H9 (cell line): Measurements from ENCODE around the gene KPTN. TPM values are rescaled to one million over a fixed set of nuclear protein-coding genes. Genes with fewer than 3 reads are reported as not detected.

Experiments used
- DNase-seq: peaks from one replicate; pipeline ENCODE4 v3.0.0-alpha.2; 2017
- H2AFZ ChIP-seq: one replicate; pipeline ENCODE4 v1.6.1; 2013; ENCODE audit warnings: mild to moderate bottlenecking, low read length, control low read depth, moderate library complexity
- H2AK5ac ChIP-seq: 2 replicates; pipeline ENCODE4 v1.6.1; 2013; ENCODE audit warnings: low read length, control low read depth, mixed read lengths; ENCODE audit not compliant: insufficient read length
- H2BK120ac ChIP-seq: one replicate; pipeline ENCODE4 v1.6.1; 2013; ENCODE audit warnings: low read depth, mild to moderate bottlenecking, low read length, control low read depth, inconsistent platforms; ENCODE audit not compliant: poor library complexity, severe bottlenecking
- H2BK12ac ChIP-seq: 2 replicates; pipeline ENCODE4 v1.6.1; 2013; ENCODE audit warnings: low read length, control low read depth, mixed read lengths, low read depth; ENCODE audit not compliant: insufficient read length
- H2BK15ac ChIP-seq: 2 replicates; pipeline ENCODE4 v1.6.1; 2013; ENCODE audit warnings: low read depth, low read length, control low read depth
- H2BK20ac ChIP-seq: one replicate; pipeline ENCODE4 v1.6.1; 2013; ENCODE audit warnings: low read depth, mild to moderate bottlenecking, low read length, control low read depth, inconsistent platforms; ENCODE audit not compliant: poor library complexity, severe bottlenecking
- H2BK5ac ChIP-seq: 2 replicates; pipeline ENCODE4 v1.6.1; 2013; ENCODE audit warnings: low read length, control low read depth, mixed read lengths; ENCODE audit not compliant: insufficient read length
- H3K14ac ChIP-seq: 2 replicates; pipeline ENCODE4 v1.6.1; 2013; ENCODE audit warnings: low read length, control low read depth; ENCODE audit not compliant: insufficient read depth
- H3K18ac ChIP-seq: 2 replicates; pipeline ENCODE4 v1.6.1; 2013; ENCODE audit warnings: low read depth, mild to moderate bottlenecking, mixed read lengths, low read length, control low read depth; ENCODE audit not compliant: insufficient read length
- H3K23ac ChIP-seq: 2 replicates; pipeline ENCODE4 v1.6.1; 2013; ENCODE audit warnings: low read length, control low read depth, mixed read lengths, low read depth; ENCODE audit not compliant: insufficient read length
- H3K23me2 ChIP-seq: 2 replicates; pipeline ENCODE4 v1.6.1; 2013; ENCODE audit warnings: low read depth, mild to moderate bottlenecking, mixed read lengths, low read length, control low read depth; ENCODE audit not compliant: insufficient read length, poor library complexity, severe bottlenecking
- H3K27ac ChIP-seq: 2 replicates; pipeline ENCODE4 v1.5.1; 2013; ENCODE audit warnings: low read length, control low read depth, mixed read lengths, low read depth; ENCODE audit not compliant: insufficient read length
- H3K27me3 ChIP-seq: 2 replicates; pipeline ENCODE4 v1.6.1; 2013; ENCODE audit warnings: low read length, control low read depth, inconsistent platforms; ENCODE audit not compliant: insufficient read depth
- H3K4ac ChIP-seq: 2 replicates; pipeline ENCODE4 v1.6.1; 2013; ENCODE audit warnings: low read depth, mild to moderate bottlenecking, control low read depth, inconsistent platforms, low read length, moderate library complexity
- H3K4me1 ChIP-seq: 2 replicates; pipeline ENCODE4 v1.6.1; 2013; ENCODE audit warnings: low read length, control low read depth, inconsistent platforms; ENCODE audit not compliant: insufficient read depth
- H3K4me2 ChIP-seq: 2 replicates; pipeline ENCODE4 v1.6.1; 2013; ENCODE audit warnings: low read length, control low read depth, mixed read lengths; ENCODE audit not compliant: insufficient read length, insufficient read depth
- H3K56ac ChIP-seq: 2 replicates; pipeline ENCODE4 v1.6.1; 2013; ENCODE audit warnings: low read depth, mild to moderate bottlenecking, mixed read lengths, low read length, control low read depth; ENCODE audit not compliant: insufficient read length
- H3K79me1 ChIP-seq: 2 replicates; pipeline ENCODE4 v1.6.1; 2013; ENCODE audit warnings: low read depth, mild to moderate bottlenecking, moderate library complexity, low read length, control low read depth, inconsistent platforms; ENCODE audit not compliant: insufficient read depth, poor library complexity, severe bottlenecking
- H3K79me2 ChIP-seq: 2 replicates; pipeline ENCODE4 v1.6.1; 2013; ENCODE audit warnings: low read length, control low read depth, inconsistent platforms; ENCODE audit not compliant: insufficient read depth
- H3K9ac ChIP-seq: 2 replicates; pipeline ENCODE4 v1.6.1; 2013; ENCODE audit warnings: low read length, control low read depth, mixed read lengths; ENCODE audit not compliant: insufficient read length; ENCODE audit errors: extremely low read depth
- H3K9me3 ChIP-seq: one replicate; pipeline ENCODE4 v1.6.1; 2013; ENCODE audit warnings: low read depth, low read length, inconsistent platforms; ENCODE audit not compliant: control insufficient read depth
- H3T11ph ChIP-seq: one replicate; pipeline ENCODE4 v1.6.1; 2013; ENCODE audit warnings: mild to moderate bottlenecking, low read length, control low read depth, inconsistent platforms
- H4K20me1 ChIP-seq: one replicate; pipeline ENCODE4 v1.6.1; 2013; ENCODE audit not compliant: control insufficient read depth, insufficient read length, insufficient read depth
- H4K5ac ChIP-seq: 2 replicates; pipeline ENCODE4 v1.6.1; 2013; ENCODE audit warnings: low read depth, mild to moderate bottlenecking, mixed read lengths, low read length, control low read depth; ENCODE audit not compliant: insufficient read length
- H4K8ac ChIP-seq: replicated peaks from 2 replicates; pipeline ENCODE4 v1.6.1; 2013; ENCODE audit warnings: low read length, control low read depth, mixed read lengths, low read depth; ENCODE audit not compliant: insufficient read length
- H4K91ac ChIP-seq: 2 replicates; pipeline ENCODE4 v1.6.1; 2013; ENCODE audit warnings: low read depth, mild to moderate bottlenecking, moderate library complexity, mixed read lengths, low read length, control low read depth; ENCODE audit not compliant: insufficient read length
- H3K27ac Mint-ChIP-seq, 3 experiments: 2 replicates in 2 of 3; 3 replicates in 1 of 3; pipeline ENCODE4 v1.8.0; 2020 to 2021; ENCODE audit warnings: mixed read lengths in 3 of 3, mild to moderate bottlenecking in 1 of 3, moderate library complexity in 1 of 3
- H3K27me3 Mint-ChIP-seq: 2 replicates; pipeline ENCODE4 v1.8.0; 2021; ENCODE audit warnings: low read depth, mild to moderate bottlenecking, moderate library complexity, mixed read lengths
- H3K36me3 Mint-ChIP-seq, 3 experiments: 2 replicates in 2 of 3; 3 replicates in 1 of 3; pipeline ENCODE4 v1.8.0; 2020 to 2021; ENCODE audit warnings: low read depth in 3 of 3, mixed read lengths in 3 of 3; ENCODE audit not compliant: insufficient read depth in 1 of 3
- H3K4me1 Mint-ChIP-seq, 2 experiments: 2 replicates each; pipeline ENCODE4 v1.8.0; 2020; ENCODE audit warnings: mixed read lengths in 2 of 2
- H3K4me3 Mint-ChIP-seq, 2 experiments: 2 replicates in 1 of 2; 3 replicates in 1 of 2; pipeline ENCODE4 v1.8.0; 2020 to 2021; ENCODE audit warnings: mild to moderate bottlenecking in 2 of 2, mixed read lengths in 2 of 2, moderate library complexity in 1 of 2
- H3K9me3 Mint-ChIP-seq, 2 experiments: 2 replicates in 1 of 2; 3 replicates in 1 of 2; pipeline ENCODE4 v1.8.0; 2020; ENCODE audit warnings: mild to moderate bottlenecking in 2 of 2, mixed read lengths in 2 of 2, moderate library complexity in 1 of 2
- CTCF ChIP-seq: fragments of 200-600 bp; sonication (generic); conservative IDR thresholded peaks from 3 replicates; pipeline ENCODE4 v1.8.0; 2021; ENCODE audit warnings: antibody characterized with exemption, mild to moderate bottlenecking
- WGBS: extraction: QIAGEN DNeasy Blood & Tissue Kit; methylation state at CpG from one replicate; pipeline ENCODE4 v1.1.7; 2013; ENCODE audit warnings: missing lambda C conversion rate, low lambda C conversion rate, mixed read lengths; ENCODE audit not compliant: insufficient read length; ENCODE audit errors: extremely low coverage; 5-methylcytosine and 5-hydroxymethylcytosine counted together
- total RNA-seq: library from RNA; stranded (reverse); gene quantifications from 2 replicates; pipeline ENCODE4 v1.2.1, GENCODE V29; 2021

KPTN gene
- total RNA-seq, 1 experiment from 2014 or later, result 35.4 TPM

- Mint-ChIP-seq H3K9me3 (no peaks in the 10 kb centered on the region; a peak in 1 of 5 replicates), H3K36me3 (no peaks in the 10 kb centered on the region), H3K27ac (no peak overlapping the region), H3K4me3 (no peak overlapping the region; a peak in 1 of 5 replicates), H3K27me3 (peaks cover 5% of the 10 kb centered on the region; the same call in 1 of the 2 replicates), H3K4me1 (peaks cover 5 to 13% of the 10 kb centered on the region in 2 experiments)
- TF ChIP-seq CTCF, result no peak
- Histone ChIP-seq H3K4ac (no peak overlapping the region), H3K14ac (no peak overlapping the region), H4K5ac (no peak overlapping the region), H3K4me1 (no peaks in the 10 kb centered on the region), H3K79me2 (no peaks in the 10 kb centered on the region), H3K23me2 (no peaks in the 10 kb centered on the region), H3K23ac (no peak overlapping the region), H3K79me1 (no peaks in the 10 kb centered on the region), H3K18ac (no peak overlapping the region), H2AFZ (no peak overlapping the region), H3K56ac (no peak overlapping the region), H4K8ac (no peak overlapping the region), H4K91ac (no peak overlapping the region), H2BK5ac (no peak overlapping the region), H3K27me3 (no peaks in the 10 kb centered on the region), H3T11ph (no peak overlapping the region), H2BK12ac (no peak overlapping the region), H4K20me1 (no peaks in the 10 kb centered on the region), H2AK5ac (no peak overlapping the region), H3K9me3 (no peaks in the 10 kb centered on the region), H3K9ac (no peak overlapping the region), H3K4me2 (no peak overlapping the region), H2BK15ac (no peak overlapping the region), H2BK120ac (no peak overlapping the region), H3K27ac (no peak overlapping the region), H2BK20ac (no peak overlapping the region)
- no CpG with 5 or more reads among the region's 12 CpGs for WGBS
- DNase-seq, result no peak
Observed at GRCh38 chr19:47437500-47437899, 46.5 kb downstream of the KPTN start.
